Testis (tissue), 3 donors: Measurements from ENCODE around the gene EML2. TPM values are rescaled to one million over a fixed set of nuclear protein-coding genes. Genes with fewer than 3 reads are reported as not detected.

ENCODE experiments used
- DNase-seq: peaks from one replicate; pipeline ENCODE4 v3.0.0-alpha.2; 2019
- H3K27ac ChIP-seq, 2 donors: fragments of 200-600 bp; sonication (generic); one replicate each; pipeline ENCODE4 v1.5.1; 2019
- H3K27me3 ChIP-seq: fragments of 200-600 bp; sonication (generic); one replicate; pipeline ENCODE4 v1.5.1; 2019
- H3K36me3 ChIP-seq: fragments of 200-600 bp; sonication (generic); one replicate; pipeline ENCODE4 v1.5.1; 2017; ENCODE audit warnings: low read depth; ENCODE audit errors: missing control alignments
- H3K4me1 ChIP-seq: fragments of 200-600 bp; sonication (generic); one replicate; pipeline ENCODE4 v1.5.1; 2019
- H3K4me3 ChIP-seq, 2 donors: fragments of 200-600 bp; sonication (generic); one replicate each; pipeline ENCODE4 v1.5.1; 2017 to 2019
- H3K9me3 ChIP-seq: fragments of 200-600 bp; sonication (generic); one replicate; pipeline ENCODE4 v1.5.1; 2017
- CTCF ChIP-seq, 3 experiments: fragments of 450-650 bp in 2 of 3; fragments of 200-600 bp in 1 of 3; sonication (generic) in 1 of 3; IDR thresholded peaks; one replicate each; pipeline ENCODE4 v1.5.1; 2016 to 2019; ENCODE audit warnings: antibody characterized with exemption in 3 of 3, mild to moderate bottlenecking in 2 of 3, moderate library complexity in 1 of 3
- POLR2A ChIP-seq: fragments of 450-650 bp; IDR thresholded peaks from one replicate; pipeline ENCODE4 v1.6.1; 2017; ENCODE audit warnings: antibody characterized with exemption, mild to moderate bottlenecking, moderate library complexity
- WGBS, 2 donors: methylation state at CpG; one replicate each; pipeline ENCODE4 v1.1.5; 2018; 5-methylcytosine and 5-hydroxymethylcytosine counted together
- intact Hi-C: fragments of 100-400 bp; cut with DNase I; formaldehyde crosslinking; loops from one replicate; pipeline ENCODE4 v1.15.1; 2023; ENCODE audit warnings: low total_unique reads
- polyA plus RNA-seq: library from polyadenylated mRNA; stranded (reverse); fragments of 350-450 nt; fragmentation: Illumina TruSeq; extraction: RNeasy Lipid Tissue Mini Kit (QIAGEN cat#74804); gene quantifications from one replicate; pipeline ENCODE4 v1.2.3, GENCODE V29; 2014; ENCODE audit warnings: low read depth, low replicate concordance; ENCODE audit not compliant: insufficient read depth
- total RNA-seq, 2 donors: library from RNA; depleted of rRNA; stranded (reverse); fragments of >200 nt; gene quantifications; one replicate each; pipeline ENCODE4 v1.2.3, GENCODE V29; 2016

Gene EML2
- total and polyA plus RNA-seq, 3 donors from 2014 or later: 28.5 to 48.4 (median 36.3) TPM

- intact Hi-C loops: no loop called here
- TF ChIP-seq CTCF (IDR thresholded peaks at IDR 0.05) (no peak), POLR2A (no peak)
- H3K27me3 ChIP-seq: no peaks in the 10 kb centered on the region
- DNase-seq: no peak
- 60 to 95% methylated on average over 3 of the region's 3 CpGs for WGBS, 2 donors
- H3K9me3 ChIP-seq: no peaks in the 10 kb centered on the region
- no peaks in the 10 kb centered on the region for H3K4me1 ChIP-seq
- H3K27ac ChIP-seq: no peak overlapping the region
- no peaks in the 10 kb centered on the region for H3K36me3 ChIP-seq
- no peak overlapping the region for H3K4me3 ChIP-seq
Observed at GRCh38 chr19:45655073-45655472, 15.9 kb upstream of the EML2 start.

GRCh38 chr19:45653634-45654033 lies 14.4 kb upstream of the EML2 start:
- DNase-seq: no peak
- intact Hi-C loops: no loop called here
- Histone ChIP-seq H3K27me3 (no peaks in the 10 kb centered on the region), H3K36me3 (no peaks in the 10 kb centered on the region), H3K9me3 (no peaks in the 10 kb centered on the region), H3K27ac (no peak overlapping the region), H3K4me1 (no peaks in the 10 kb centered on the region), H3K4me3 (no peak overlapping the region)
- TF ChIP-seq CTCF (IDR thresholded peaks at IDR 0.05) (no peak), POLR2A (no peak)
- WGBS, 2 donors: 18 to 23% methylated on average over 5 of the region's 5 CpGs

GRCh38 chr19:45650722-45651121 lies 11.5 kb upstream of the EML2 start:
- no peak for TF ChIP-seq POLR2A
- Histone ChIP-seq H3K27ac (no peak overlapping the region), H3K4me3 (no peak overlapping the region), H3K4me1 (peaks cover 4% of the 10 kb centered on the region), H3K9me3 (no peaks in the 10 kb centered on the region), H3K36me3 (no peaks in the 10 kb centered on the region), H3K27me3 (no peaks in the 10 kb centered on the region)
- intact Hi-C loops: no loop called here
- 78 to 98% methylated on average over 3 of the region's 3 CpGs for WGBS, 2 donors
- DNase-seq: no peak

GRCh38 chr19:45646345-45646698 lies 7.1 kb upstream of the EML2 start:
- H3K9me3 ChIP-seq: no peaks in the 10 kb centered on the region
- peak overlapping the region in 1 of 2 donors; percentile 4 for H3K4me3 ChIP-seq
- intact Hi-C loops: loop anchor here (10.0 kb wide), 1 partner anchor 122 kb away; no protein-coding TSS in a partner anchor
- WGBS, 2 donors: 12 to 14% methylated on average over 8 to 9 of the region's 9 CpGs
- H3K36me3 ChIP-seq: no peaks in the 10 kb centered on the region
- H3K27me3 ChIP-seq: no peaks in the 10 kb centered on the region
- peaks cover 21% of the 10 kb centered on the region for H3K4me1 ChIP-seq
- no peak overlapping the region for H3K27ac ChIP-seq
- no peak for TF ChIP-seq POLR2A
- no peak for TF ChIP-seq CTCF (IDR thresholded peaks at IDR 0.05)
- DNase-seq: no peak

GRCh38 chr19:45645631-45646344 lies 6.6 kb upstream of the EML2 start:
- Histone ChIP-seq H3K27me3 (no peaks in the 10 kb centered on the region), H3K36me3 (no peaks in the 10 kb centered on the region), H3K4me3 (peak overlapping the region; percentile 4 to 42), H3K27ac (no peak overlapping the region), H3K4me1 (peaks cover 22% of the 10 kb centered on the region), H3K9me3 (no peaks in the 10 kb centered on the region)
- peak; percentile 82 for DNase-seq
- TF ChIP-seq POLR2A (no peak), CTCF (IDR thresholded peaks at IDR 0.05) (no peak)
- intact Hi-C loops: loop anchor here (10.0 kb wide), 1 partner anchor 121 kb away; no protein-coding TSS in a partner anchor
- 2% methylated on average over 22 to 27 of the region's 27 CpGs for WGBS, 2 donors
